Adrenal gland (tissue), 12 donors: ENCODE data around the gene RABGAP1L. TPM values are rescaled to one million over a fixed set of nuclear protein-coding genes. Genes with fewer than 3 reads are reported as not detected.

Source experiments
- DNase-seq, 7 donors: peaks; one replicate each; pipeline ENCODE4 v3.0.0-alpha.2; 2019 to 2020
- H3K27ac ChIP-seq, 5 donors: fragments of 200-600 bp; sonication (generic) in 4 of 5; 1 replicate in 3 of 5; 2 replicates in 2 of 5; pipeline versions ENCODE4 v1.5.1 to v1.8.0; 2016 to 2020; ENCODE audit warnings: mild to moderate bottlenecking in 1 of 5
- H3K27me3 ChIP-seq: fragments of 200-600 bp; 2 replicates; pipeline ENCODE4 v1.8.0; 2021
- H3K36me3 ChIP-seq, 2 donors: fragments of 200-600 bp; replicated peaks in 1 of 2; 1 replicate in 1 of 2; 2 replicates in 1 of 2; pipeline versions ENCODE4 v1.5.1 to v1.8.0; 2018 to 2022
- H3K4me1 ChIP-seq, 2 donors: fragments of 200-600 bp; replicated peaks in 1 of 2; 1 replicate in 1 of 2; 2 replicates in 1 of 2; pipeline versions ENCODE4 v1.5.1 to v1.8.0; 2018 to 2021
- H3K4me3 ChIP-seq, 4 donors: fragments of 200-600 bp; sonication (generic) in 3 of 4; one replicate each; pipeline ENCODE4 v1.5.1; 2016 to 2018
- H3K9me3 ChIP-seq, 3 donors: fragments of 200-600 bp; sonication (generic) in 1 of 3; replicated peaks in 1 of 3; 1 replicate in 2 of 3; 2 replicates in 1 of 3; pipeline versions ENCODE4 v1.5.1 to v1.8.0; 2016 to 2021
- CTCF ChIP-seq, 6 experiments: fragments of 450-650 bp in 4 of 6; fragments of 200-600 bp in 2 of 6; sonication (generic) in 1 of 6; IDR thresholded peaks; 1 replicate in 5 of 6; 2 replicates in 1 of 6; pipeline versions ENCODE4 v1.5.1 to v1.8.0; 2016 to 2021; ENCODE audit warnings: antibody characterized with exemption in 6 of 6, mild to moderate bottlenecking in 2 of 6, moderate library complexity in 1 of 6
- POLR2A ChIP-seq, 2 donors: fragments of 450-650 bp; IDR thresholded peaks; one replicate each; pipeline ENCODE4 v1.6.1; 2017; ENCODE audit warnings: antibody characterized with exemption in 2 of 2, mild to moderate bottlenecking in 2 of 2, moderate library complexity in 1 of 2
- WGBS, 4 donors: extraction: QIAGEN DNeasy Blood & Tissue Kit in 2 of 4; methylation state at CpG; one replicate each; pipeline versions ENCODE4 v1.1.5 to v1.1.7; 2013 to 2017; 5-methylcytosine and 5-hydroxymethylcytosine counted together
- intact Hi-C, 2 donors: fragments of 100-400 bp; cut with DNase I; formaldehyde crosslinking; loops; one replicate each; pipeline versions ENCODE4 v1.14.1 to v1.15.0; 2022 to 2023
- polyA plus RNA-seq, 3 donors: library from polyadenylated mRNA; stranded (reverse); fragments of 200-250 nt in 2 of 3; fragments of 350-450 nt in 1 of 3; fragmentation: Illumina TruSeq in 1 of 3; extraction: RNeasy Lipid Tissue Mini Kit (QIAGEN cat#74804) in 1 of 3; gene quantifications; one replicate each; pipeline ENCODE4 v1.2.3, GENCODE V29; 2013 to 2014
- total RNA-seq, 9 donors: library from RNA; depleted of rRNA in 4 of 9; stranded (reverse); fragments of >200 nt in 4 of 9; fragments of 120-200 nt in 1 of 9; fragmentation: NEBNext Ultra II Directional in 1 of 9; extraction: Animal tissue kit (Norgen Biotek cat#: 25700) in 1 of 9; gene quantifications; one replicate each; pipeline versions ENCODE4 v1.1.0 to v1.2.4, GENCODE V29; 2013 to 2023
- donor health status: healthy with polysubstance abuse.
- donor health status: Bipolar disorder and iron deficiency.
- donor health status: DM: yes; HTN: yes; CAD: no.
- donor health status: DM: no; HTN: no; CAD: no.
- donor health status: DM: no; HTN: no; CAD: no.
- donor health status: DM: yes; HTN: yes; CAD: no.

RABGAP1L gene
- total and polyA plus RNA-seq, 12 donors, result 10.4 to 29.9 (median 19.7) TPM

- Histone ChIP-seq H3K27ac (no peak overlapping the region), H3K4me1 (no peaks in the 10 kb centered on the region)
- intact Hi-C loops, result no loop called here
Measured at GRCh38 chr1:174222166-174222949, 63.0 kb downstream of the RABGAP1L start.

GRCh38 chr1:174224641-174225040 lies 65.3 kb downstream of the RABGAP1L start:
- no peak for DNase-seq
- Histone ChIP-seq H3K36me3 (no peaks in the 10 kb centered on the region), H3K4me1 (no peaks in the 10 kb centered on the region), H3K4me3 (no peak overlapping the region), H3K27me3 (no peaks in the 10 kb centered on the region), H3K9me3 (no peaks in the 10 kb centered on the region), H3K27ac (no peak overlapping the region)
- TF ChIP-seq CTCF (IDR thresholded peaks at IDR 0.05) (no peak), POLR2A (IDR thresholded peaks at IDR 0.05) (no peak)
- intact Hi-C loops, result no loop called here
- 87 to 100% (median 97%) methylated on average over 1 of the region's 1 CpG for WGBS, 4 donors

More at GRCh38 chr1:174222166-174222949, 63.0 kb downstream of the RABGAP1L start:
- Histone ChIP-seq H3K9me3 (no peaks in the 10 kb centered on the region), H3K36me3 (no peaks in the 10 kb centered on the region), H3K27me3 (no peaks in the 10 kb centered on the region), H3K4me3 (no peak overlapping the region)
- WGBS, 4 donors, result 93 to 97% (median 94%) methylated on average over 4 of the region's 4 CpGs
- DNase-seq, result no peak
- no peak for TF ChIP-seq POLR2A (IDR thresholded peaks at IDR 0.05)

- Histone ChIP-seq H3K4me3 (no peak overlapping the region), H3K36me3 (no peaks in the 10 kb centered on the region), H3K27me3 (no peaks in the 10 kb centered on the region), H3K9me3 (no peaks in the 10 kb centered on the region), H3K4me1 (no peaks in the 10 kb centered on the region), H3K27ac (no peak overlapping the region)
- DNase-seq, result no peak
- WGBS, 4 donors, result 92 to 98% (median 94%) methylated on average over 5 of the region's 5 CpGs
- TF ChIP-seq CTCF (IDR thresholded peaks at IDR 0.05), result no peak
- TF ChIP-seq POLR2A (IDR thresholded peaks at IDR 0.05), result no peak
- intact Hi-C loops, result no loop called here
Measured at GRCh38 chr1:174225499-174226204, 66.3 kb downstream of the RABGAP1L start.

GRCh38 chr1:174230399-174230798 lies 71.1 kb downstream of the RABGAP1L start:
- DNase-seq, result no peak
- intact Hi-C loops, result no loop called here
- no peaks in the 10 kb centered on the region for H3K4me1 ChIP-seq
- H3K4me3 ChIP-seq, result no peak overlapping the region
- H3K9me3 ChIP-seq, result no peaks in the 10 kb centered on the region
- H3K27me3 ChIP-seq, result no peaks in the 10 kb centered on the region
- TF ChIP-seq CTCF (IDR thresholded peaks at IDR 0.05) (no peak), POLR2A (IDR thresholded peaks at IDR 0.05) (no peak)
- H3K36me3 ChIP-seq, result no peaks in the 10 kb centered on the region
- H3K27ac ChIP-seq, result no peak overlapping the region
- WGBS, 4 donors, result 62 to 75% (median 70%) methylated on average over 5 of the region's 5 CpGs
